Measurements from ENCODE around the gene STYX.
"Not testable (repeated sequence)": the region's sequence is repeated elsewhere in the genome, so short reads cannot be mapped to it uniquely, and the experiment has no call there.

The STYX gene

DNA sequence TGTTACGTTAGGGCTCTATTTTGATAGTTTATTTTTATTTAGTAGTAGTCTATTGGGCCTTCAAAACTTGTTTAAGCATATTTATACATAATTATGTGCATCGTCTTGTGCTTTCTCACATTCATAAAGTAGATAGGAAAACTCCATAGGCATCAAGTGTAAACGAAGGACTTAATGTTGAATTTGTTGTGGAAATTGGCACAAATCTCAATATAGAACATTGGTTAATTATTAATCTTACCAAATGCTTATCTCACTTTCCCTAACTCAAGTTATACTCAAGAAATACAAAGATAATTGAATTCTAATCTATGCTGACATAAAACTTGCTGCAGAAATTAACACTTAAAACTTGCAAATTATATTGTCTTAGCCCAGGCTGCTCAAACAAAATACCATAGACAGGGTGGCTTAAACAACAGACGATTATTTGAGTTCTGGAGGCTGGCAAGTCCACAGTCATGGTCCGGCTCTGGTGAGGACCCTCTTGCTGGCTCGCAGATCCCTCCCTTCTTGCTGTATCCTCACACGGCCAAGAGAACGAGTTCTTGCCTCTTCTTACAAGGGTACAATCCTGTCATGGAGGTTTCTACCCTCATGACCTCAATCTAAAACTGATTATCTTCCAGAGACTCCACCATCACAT, 18.8 kb downstream of the STYX start:
- TF ChIP-seq ZNF274 (IDR thresholded peaks at IDR 0.05; ENCODE audit: low read depth, low read length), result no peak

GRCh38 chr14:52755607-52756316, 25.8 kb downstream of the STYX start:
- H3K4me3 ChIP-seq (ENCODE audit: low read length), result no peak overlapping the region
- TF ChIP-seq ZNF274 (IDR thresholded peaks at IDR 0.05; ENCODE audit: low read depth, low read length), result no peak

More for the DNA sequence above, 18.8 kb downstream of the STYX start:
- H3K4me3 ChIP-seq (ENCODE audit: low read length), result no peak overlapping the region

DNA sequence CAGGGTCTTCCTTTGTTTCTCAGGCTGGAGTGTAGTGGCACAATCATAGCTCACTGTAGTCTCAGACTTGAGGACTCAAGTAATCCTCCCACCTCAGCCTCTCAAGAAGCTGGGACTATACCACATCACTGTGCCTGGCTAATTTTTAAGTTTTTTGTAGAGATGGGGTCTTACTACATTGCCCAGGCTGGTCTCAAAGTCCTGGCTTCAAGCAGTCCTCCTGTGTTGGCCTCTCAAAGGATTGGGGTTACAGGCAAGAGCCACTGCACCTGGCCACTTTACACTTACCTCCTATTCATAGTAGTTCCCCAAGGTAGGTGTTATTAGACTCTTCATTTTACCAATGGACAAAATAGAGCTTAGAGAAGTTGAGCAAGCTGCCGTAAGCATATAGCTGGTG, 29.2 kb downstream of the STYX start:
- no peak for TF ChIP-seq ZNF274 (IDR thresholded peaks at IDR 0.05; ENCODE audit: low read depth, low read length)
- H3K4me3 ChIP-seq (ENCODE audit: low read length), result no peak overlapping the region

DNA sequence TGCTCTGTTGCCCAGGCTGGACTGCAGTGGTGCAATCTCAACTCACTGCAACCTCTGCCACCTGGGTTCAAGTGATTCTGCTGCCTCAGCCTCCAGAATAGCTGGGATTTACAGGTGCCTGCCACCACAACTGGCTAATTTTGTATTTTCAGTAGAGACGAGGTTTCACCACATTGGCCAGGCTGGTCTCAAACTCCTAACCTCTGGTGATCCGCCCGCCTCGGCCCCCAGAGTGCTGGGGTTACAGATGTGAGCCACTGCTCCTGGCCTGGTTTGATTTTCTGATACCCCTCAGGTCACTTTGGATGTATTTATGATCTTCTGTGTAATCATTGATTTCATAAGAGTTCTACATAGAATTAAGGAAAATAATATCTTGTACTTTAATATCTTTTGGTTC, 33.0 kb downstream of the STYX start:
- not testable (repeated sequence) for H3K4me3 ChIP-seq (ENCODE audit: low read length)

- TF ChIP-seq ZNF274 (IDR thresholded peaks at IDR 0.05; ENCODE audit: low read depth, low read length), result no peak
- H3K4me3 ChIP-seq (ENCODE audit: low read length), result no peak overlapping the region
Measured at GRCh38 chr14:52767058-52767833, 37.3 kb downstream of the STYX start.

DNA sequence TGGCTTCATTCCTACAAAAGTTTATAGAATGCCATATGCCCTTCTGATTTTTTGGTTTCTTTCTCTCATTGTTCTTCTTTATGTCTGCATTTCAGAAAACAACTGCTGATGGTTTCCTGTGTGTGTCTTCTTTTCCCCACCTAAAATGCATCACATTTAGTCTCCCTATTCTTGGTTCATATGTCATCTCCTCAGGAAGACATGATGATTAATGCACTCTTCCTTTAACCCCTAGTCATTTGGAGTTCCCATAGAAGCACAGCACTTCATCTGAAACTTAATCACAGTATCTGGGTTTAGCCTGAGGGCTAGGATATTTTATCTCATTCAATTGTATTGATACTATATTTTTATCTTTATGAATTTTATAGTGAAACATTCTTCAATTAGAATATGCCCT, 39.9 kb downstream of the STYX start:
- no peak for TF ChIP-seq ZNF274 (IDR thresholded peaks at IDR 0.05; ENCODE audit: low read depth, low read length)
- H3K4me3 ChIP-seq (ENCODE audit: low read length), result no peak overlapping the region

DNA sequence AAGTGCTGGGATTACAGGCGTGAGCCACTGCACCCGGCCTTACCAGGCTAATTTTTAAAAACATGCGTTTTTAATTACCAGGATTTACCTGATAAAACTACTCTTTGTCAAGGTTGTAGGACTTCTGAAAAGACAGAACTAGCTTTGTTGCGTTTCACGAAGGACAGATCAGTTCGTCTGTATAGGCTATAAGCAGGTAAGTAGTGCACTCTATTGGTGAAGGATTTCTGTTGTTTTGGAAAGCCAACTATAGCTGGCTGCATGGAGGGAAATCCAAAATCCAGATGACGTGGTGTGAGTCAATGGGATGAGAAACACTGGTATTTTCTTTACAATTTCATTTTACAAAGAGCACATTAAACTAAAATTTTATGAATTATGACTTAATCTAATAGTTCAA, 46.9 kb downstream of the STYX start:
- H3K4me3 ChIP-seq (ENCODE audit: low read length), result no peak overlapping the region
- TF ChIP-seq ZNF274 (IDR thresholded peaks at IDR 0.05; ENCODE audit: low read depth, low read length), result no peak

DNA sequence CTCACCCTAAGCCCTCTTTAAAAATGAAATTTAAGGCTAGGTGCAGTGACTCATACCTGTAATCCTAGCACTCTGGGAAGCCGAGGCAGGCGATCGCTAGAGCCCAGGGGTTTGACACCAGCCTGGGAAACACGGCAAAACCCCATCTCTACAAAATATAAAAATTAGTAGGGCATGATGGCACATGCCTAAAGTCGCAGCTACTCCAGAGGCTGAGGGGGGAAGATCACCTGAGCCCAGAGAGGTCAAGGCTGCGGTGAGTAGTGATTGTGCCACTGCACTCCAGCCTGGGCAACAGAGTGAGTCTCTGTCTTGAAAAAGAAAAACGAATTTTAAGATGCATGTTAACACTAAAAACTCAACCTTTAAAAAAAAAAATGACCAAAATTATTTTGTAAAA, 48.7 kb downstream of the STYX start:
- H3K4me3 ChIP-seq (ENCODE audit: low read length), result no peak overlapping the region
- TF ChIP-seq ZNF274 (IDR thresholded peaks at IDR 0.05; ENCODE audit: low read depth, low read length), result no peak

GRCh38 chr14:52780893-52781292, 50.9 kb downstream of the STYX start:
- no peak overlapping the region for H3K4me3 ChIP-seq (ENCODE audit: low read length)
- no peak for TF ChIP-seq ZNF274 (IDR thresholded peaks at IDR 0.05; ENCODE audit: low read depth, low read length)

DNA sequence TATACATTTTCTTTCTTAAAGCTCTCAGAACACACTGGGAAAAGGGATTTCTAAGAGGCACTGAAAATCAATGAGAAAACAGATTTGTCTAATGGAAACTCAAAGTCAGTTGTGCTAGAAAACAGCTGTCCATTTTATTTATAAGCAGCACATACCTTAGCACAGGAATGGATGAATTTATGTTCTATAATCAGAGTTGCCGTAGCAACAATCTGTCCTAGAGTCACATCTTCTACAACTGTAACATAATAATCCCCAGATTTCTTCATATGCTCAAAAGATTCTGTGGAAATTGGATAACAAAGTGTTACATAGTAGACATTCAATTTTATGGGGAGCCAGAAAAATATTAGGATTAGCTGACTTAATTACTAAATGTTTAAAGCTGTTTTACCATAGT, 51.7 kb downstream of the STYX start:
- TF ChIP-seq ZNF274 (IDR thresholded peaks at IDR 0.05; ENCODE audit: low read depth, low read length), result no peak

GRCh38 chr14:52783206-52783605, 53.2 kb downstream of the STYX start:
- no peak for TF ChIP-seq ZNF274 (IDR thresholded peaks at IDR 0.05; ENCODE audit: low read depth, low read length)
- H3K4me3 ChIP-seq (ENCODE audit: low read length), result no peak overlapping the region

More for the DNA sequence above, 51.7 kb downstream of the STYX start:
- H3K4me3 ChIP-seq (ENCODE audit: low read length), result no peak overlapping the region

GRCh38 chr14:52786887-52787286, 56.9 kb downstream of the STYX start:
- TF ChIP-seq ZNF274 (IDR thresholded peaks at IDR 0.05; ENCODE audit: low read depth, low read length), result no peak
- no peak overlapping the region for H3K4me3 ChIP-seq (ENCODE audit: low read length)

DNA sequence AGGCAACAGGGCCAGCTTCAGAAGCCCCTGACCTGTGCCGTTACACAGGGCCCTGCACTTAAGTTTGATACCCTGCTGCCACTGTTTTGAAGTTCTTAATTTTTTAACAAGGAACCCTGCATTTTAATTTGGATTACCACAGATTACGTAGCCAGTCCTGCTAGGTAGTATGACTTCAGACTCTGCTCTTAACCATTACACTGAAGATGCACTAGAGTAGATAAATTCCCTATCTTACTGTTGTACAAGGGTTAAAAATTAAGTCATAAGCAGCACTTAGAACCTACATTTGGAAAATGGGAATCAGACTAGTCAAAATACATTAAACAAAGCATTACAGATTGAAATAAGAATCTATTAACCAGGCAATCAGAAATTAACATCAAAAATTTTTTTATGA, 59.2 kb downstream of the STYX start:
- no peak for TF ChIP-seq ZNF274 (IDR thresholded peaks at IDR 0.05; ENCODE audit: low read depth, low read length)
- H3K4me3 ChIP-seq (ENCODE audit: low read length), result no peak overlapping the region; the same call in 1 of the 2 replicates

DNA sequence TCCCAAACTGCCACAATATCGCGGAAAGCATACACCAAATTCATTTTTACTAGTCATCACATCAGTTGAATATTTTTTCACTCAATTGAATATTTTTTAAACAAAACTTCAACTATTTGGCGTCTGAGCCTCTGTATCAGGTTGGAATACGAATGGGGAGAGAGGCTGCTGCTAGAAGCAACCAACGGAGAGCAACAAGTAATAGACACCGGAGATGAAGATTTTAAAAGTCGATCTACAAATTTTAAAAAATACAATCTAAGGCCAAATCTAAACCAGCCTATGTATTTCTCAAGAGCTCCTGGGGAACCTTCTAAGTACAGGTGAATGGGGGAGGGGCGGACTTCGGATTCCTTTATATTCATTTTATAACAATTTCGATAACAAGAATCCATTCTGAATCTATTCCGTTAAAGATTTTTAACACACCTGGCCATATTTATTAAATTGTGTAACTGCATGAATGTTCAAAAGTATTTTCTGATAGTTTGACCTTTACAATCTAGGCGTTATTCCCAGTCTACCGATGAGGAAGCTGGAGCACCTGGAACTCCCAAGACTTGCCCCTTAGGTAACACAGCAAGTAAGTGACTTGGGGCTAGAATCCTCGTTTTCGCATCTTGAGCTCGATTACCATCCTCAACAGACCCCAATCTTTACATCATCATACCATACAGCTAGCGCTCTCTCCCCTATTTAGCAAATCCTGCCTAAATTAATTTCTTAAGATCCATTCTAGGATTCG, 60.2 kb downstream of the STYX start:
- H3K4me3 ChIP-seq (ENCODE audit: low read length), result peak overlapping the region; percentile 93
- no peak for TF ChIP-seq ZNF274 (IDR thresholded peaks at IDR 0.05; ENCODE audit: low read depth, low read length)

Data from GM08714 (cell line).